GM10248 (cell line): ENCODE measurements around the gene GSAP.

Experiments used
- CTCF ChIA-PET: fragments of 300-600 bp; sonication (Branson Sonifier 250); formaldehyde crosslinking; extraction: SDS; loops from one replicate; lab custom pipeline; 2021; ENCODE audit warnings: antibody characterized with exemption; lab: Yijun Ruan, JAX
- POLR2A ChIA-PET: fragments of 350-650 bp; sonication (Branson Sonifier 250); formaldehyde crosslinking; extraction: SDS; loops from one replicate; lab custom pipeline; 2020; ENCODE audit warnings: antibody characterized with exemption; lab: Yijun Ruan, JAX
- DNase-seq: peaks from one replicate; pipeline ENCODE4 v3.0.0; 2012; ENCODE audit errors: extremely low spot score
- TF ChIP-seq, protein P1 (sequence below): IDR thresholded peaks from 2 replicates; pipeline ENCODE4 v1.5.1; 2012; ENCODE audit warnings: mild to moderate bottlenecking, low read depth; ENCODE audit errors: extremely low read depth, missing control alignments, control extremely low read depth

GSAP gene

DNA sequence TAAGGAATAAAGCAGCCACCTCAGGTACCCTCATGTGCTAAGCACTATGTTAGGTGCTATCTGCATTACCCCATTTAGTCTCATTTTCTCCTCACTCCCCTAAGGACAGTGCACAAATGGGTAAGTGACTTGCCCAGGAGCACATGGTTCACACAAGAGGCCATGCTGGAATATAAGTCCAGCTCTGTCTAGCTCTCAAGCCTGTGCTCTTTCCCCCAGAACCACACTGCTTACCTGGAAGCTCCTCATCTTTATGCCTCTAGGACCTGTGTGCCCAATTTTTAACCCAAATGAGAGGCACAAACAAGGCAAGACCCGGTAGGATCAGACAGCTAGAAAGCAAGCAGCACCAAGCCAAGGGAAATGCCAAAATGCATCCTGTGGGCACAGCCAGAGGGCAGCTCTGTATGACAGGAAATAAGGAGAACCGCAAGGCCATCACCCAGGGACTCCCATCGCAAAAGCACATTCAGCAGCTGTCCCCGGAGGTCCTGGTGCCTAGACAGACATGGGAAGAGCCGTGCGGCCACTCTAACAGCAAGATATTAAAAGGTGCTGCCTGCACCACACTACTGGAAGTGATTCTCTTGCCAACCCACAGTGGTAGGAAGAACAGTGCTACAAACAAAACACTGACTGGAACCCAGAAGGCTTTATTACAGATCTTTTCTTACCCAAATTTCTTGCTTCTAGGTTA lies 88.1 kb downstream of the GSAP start:
- DNase-seq = no peak
- TF ChIP-seq, protein P1, sequence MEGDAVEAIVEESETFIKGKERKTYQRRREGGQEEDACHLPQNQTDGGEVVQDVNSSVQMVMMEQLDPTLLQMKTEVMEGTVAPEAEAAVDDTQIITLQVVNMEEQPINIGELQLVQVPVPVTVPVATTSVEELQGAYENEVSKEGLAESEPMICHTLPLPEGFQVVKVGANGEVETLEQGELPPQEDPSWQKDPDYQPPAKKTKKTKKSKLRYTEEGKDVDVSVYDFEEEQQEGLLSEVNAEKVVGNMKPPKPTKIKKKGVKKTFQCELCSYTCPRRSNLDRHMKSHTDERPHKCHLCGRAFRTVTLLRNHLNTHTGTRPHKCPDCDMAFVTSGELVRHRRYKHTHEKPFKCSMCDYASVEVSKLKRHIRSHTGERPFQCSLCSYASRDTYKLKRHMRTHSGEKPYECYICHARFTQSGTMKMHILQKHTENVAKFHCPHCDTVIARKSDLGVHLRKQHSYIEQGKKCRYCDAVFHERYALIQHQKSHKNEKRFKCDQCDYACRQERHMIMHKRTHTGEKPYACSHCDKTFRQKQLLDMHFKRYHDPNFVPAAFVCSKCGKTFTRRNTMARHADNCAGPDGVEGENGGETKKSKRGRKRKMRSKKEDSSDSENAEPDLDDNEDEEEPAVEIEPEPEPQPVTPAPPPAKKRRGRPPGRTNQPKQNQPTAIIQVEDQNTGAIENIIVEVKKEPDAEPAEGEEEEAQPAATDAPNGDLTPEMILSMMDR = no peak
- ChIA-PET CTCF (interaction anchor here (1.1 to 2.6 kb wide), 2 partner anchors 34 to 81 kb away, joined by 3 to 13 read pairs; no protein-coding TSS in a partner anchor), POLR2A (no interaction called here)

DNA sequence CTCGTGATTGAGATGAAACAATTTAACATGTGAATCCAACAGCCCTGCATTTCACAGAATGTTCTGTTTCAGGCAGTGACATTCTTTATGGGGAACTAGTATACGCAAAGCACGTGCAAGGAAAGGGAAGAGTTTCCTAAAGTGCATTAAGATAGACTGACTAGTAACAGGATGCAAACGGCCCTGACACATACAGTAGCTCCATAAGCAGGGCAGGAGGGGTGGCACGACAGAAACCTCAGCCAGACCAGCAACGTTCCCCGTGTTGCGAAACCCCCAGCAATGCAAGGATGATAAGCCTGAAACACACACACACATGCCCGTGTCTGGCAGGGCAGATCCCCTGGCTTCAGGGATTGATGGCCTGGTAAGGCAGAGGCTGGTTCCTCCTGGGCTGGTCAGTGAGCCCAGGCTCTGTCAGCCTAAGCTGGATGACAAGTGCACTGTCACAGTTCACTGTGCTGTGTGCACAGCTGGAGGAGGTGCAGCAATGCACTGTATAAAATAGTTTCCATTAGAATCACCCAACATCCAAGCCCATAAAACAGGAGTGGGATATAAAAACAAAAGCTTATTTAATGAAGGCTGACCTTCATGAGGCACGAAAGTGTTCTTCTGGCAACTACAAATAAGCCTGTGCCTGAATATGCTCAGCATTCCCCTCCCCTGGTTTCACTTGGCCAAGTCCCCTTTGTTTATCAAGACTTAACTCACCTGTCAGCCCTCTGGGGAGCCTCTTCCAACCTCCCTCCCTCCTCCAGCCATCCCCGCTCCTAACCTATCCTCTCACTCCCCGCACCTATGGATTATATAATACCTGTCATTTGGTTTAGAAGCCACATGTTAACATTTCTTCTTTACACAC lies 88.8 kb downstream of the GSAP start:
- CTCF ChIA-PET = interaction anchor here (1.1 to 2.6 kb wide), 3 partner anchors 23 to 80 kb away, joined by 3 to 13 read pairs (median 3); no protein-coding TSS in a partner anchor
- TF ChIP-seq, protein P1 = no peak
- no peak for DNase-seq
- POLR2A ChIA-PET = no interaction called here

DNA sequence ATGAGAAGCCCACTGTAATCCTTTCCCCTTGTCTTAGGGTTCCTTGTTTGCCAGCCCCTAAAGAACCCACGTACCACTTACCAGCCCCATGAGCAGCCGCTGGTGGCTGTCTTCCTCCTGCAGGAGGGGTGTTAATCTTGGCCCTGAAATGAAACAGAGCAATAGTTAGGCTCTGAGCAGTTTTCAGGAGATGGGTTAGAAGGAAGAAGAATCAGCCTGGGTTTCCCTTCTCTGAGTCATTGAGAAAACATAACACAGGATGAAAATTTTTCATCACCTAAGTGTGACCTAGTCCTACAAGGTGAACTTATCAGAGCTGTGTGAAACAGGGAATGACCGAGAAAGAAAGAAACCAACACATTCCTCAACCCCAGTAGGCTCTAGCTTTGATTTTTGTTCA lies 90.0 kb downstream of the GSAP start:
- POLR2A ChIA-PET = no interaction called here
- TF ChIP-seq, protein P1 = no peak
- no peak for DNase-seq
- CTCF ChIA-PET = interaction anchor here (1.3 kb wide), 1 partner anchor 22 kb away, joined by 3 read pairs; no protein-coding TSS in a partner anchor

DNA sequence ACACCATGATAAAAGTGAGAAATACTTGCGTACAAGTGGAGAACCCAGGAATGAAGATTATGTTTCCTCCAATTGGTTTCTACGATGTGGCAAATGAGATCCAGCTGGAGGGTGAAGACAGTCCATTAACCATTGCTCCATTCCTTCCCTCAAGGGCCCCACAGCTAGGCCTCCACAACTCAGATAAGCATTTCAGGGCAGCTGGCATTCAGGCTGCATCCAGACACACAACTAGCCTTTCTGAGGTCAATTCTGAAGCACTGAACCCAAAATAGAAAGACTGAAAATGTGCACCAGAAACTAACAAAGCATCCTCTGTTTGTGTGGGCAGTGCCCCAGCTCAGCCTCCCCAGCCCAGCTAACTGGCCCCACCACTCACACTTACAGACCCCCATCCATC lies 94.8 kb downstream of the GSAP start:
- TF ChIP-seq, protein P1 = no peak
- no peak for DNase-seq
- POLR2A ChIA-PET = no interaction called here
- CTCF ChIA-PET = interaction anchor here (1.4 to 2.5 kb wide), 4 partner anchors 11 to 74 kb away, joined by 3 to 8 read pairs (median 8); no protein-coding TSS in a partner anchor

DNA sequence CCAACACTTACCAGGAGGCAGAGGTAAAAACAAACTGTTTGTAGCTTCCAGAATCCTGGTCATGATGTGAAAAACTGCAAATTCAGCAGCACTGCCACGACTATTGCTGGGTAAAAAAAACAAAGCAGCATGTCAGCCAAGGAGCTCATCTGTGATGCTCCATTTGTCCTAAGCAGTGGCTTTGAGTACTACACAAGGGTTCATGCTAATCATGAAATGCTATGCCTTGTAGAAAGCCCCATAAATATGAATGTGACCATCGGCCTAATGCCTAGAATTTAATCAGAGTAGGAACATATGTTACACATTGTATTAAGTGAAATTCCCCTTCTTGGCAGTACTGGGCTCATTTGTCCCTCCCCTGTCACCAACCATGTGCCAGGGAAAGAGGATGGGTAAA lies 95.4 kb downstream of the GSAP start:
- POLR2A ChIA-PET = no interaction called here
- CTCF ChIA-PET = interaction anchor here (1.1 to 2.5 kb wide), 6 partner anchors 11 to 74 kb away, joined by 3 to 8 read pairs (median 5); no protein-coding TSS in a partner anchor
- TF ChIP-seq, protein P1 = no peak
- DNase-seq = no peak

DNA sequence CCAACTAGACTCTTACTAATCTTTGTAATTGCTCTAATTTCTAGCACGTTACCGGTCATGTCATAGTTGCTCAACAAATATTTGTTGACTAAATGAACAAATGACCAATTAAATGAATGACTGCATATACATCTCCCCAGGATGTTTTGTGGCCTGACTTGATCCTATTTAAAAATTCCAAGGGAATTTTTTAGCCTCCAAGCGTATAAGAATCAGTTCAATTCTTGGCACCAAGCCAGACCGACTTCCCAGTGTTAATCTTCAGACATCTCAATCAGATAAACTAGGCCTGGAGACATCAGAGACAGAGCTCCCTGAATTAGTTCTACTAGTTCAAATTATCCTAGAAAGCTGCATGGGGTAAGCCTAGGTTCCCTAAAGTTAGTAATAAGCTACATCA lies 96.0 kb downstream of the GSAP start:
- no peak for DNase-seq
- ChIA-PET CTCF (interaction anchor here (1.0 to 2.1 kb wide), 4 partner anchors 12 to 66 kb away, joined by 3 to 9 read pairs (median 5); no protein-coding TSS in a partner anchor), POLR2A (no interaction called here)
- TF ChIP-seq, protein P1 = no peak
